Sigmoid colon (tissue), 4 donors: ENCODE results near the gene TCEAL3.

Source experiments
- POLR2A ChIP-seq, 2 donors: fragments of 450-650 bp; IDR thresholded peaks; one replicate each; pipeline ENCODE4 v1.6.1; 2016; ENCODE audit warnings: antibody characterized with exemption in 2 of 2, mild to moderate bottlenecking in 2 of 2, moderate library complexity in 2 of 2
- POLR2AphosphoS5 ChIP-seq, 4 donors: sonication (generic); formaldehyde crosslinking; IDR thresholded peaks; one replicate each; pipeline ENCODE4 v1.6.1; 2017; ENCODE audit warnings: antibody characterized with exemption in 4 of 4
- TF ChIP-seq, protein P1 (sequence below), 4 experiments: fragments of 450-650 bp in 3 of 4; fragments of 200-600 bp in 1 of 4; IDR thresholded peaks; one replicate each; pipeline ENCODE4 v1.5.1; 2016 to 2019; ENCODE audit warnings: antibody characterized with exemption in 4 of 4, mild to moderate bottlenecking in 3 of 4, moderate library complexity in 2 of 4

DNA sequence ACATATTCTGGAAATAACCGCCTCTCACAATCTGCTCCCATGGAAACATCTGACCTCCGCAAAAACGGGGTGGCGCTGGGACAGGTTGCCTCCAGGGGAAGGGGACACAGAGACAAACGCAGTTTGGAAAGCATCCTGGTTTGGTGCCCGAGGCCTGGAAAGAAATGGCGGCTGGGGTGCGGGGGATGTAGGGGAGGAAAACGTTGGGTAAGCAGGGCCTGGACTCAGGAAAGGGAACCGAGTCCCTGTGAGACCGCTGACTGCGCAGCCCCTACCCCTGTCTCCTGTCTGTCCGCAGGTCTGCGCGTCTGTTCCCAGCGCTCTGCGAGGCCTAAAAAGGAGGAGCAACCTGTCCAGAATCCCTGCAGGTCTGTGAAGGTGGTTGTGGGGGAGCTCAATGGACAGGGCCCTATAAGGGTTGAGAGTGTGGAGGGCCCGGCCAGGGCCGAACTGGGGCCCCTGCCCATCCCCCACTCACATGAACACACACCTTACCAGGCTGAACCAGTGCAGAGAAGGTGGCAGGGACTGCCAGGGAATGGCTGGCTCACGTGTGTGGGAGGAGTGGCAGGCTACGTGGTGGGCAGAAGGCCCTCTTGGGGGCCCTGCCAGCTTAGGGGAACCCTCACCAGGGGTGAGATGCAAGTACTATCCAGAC, 672 bp downstream of the TCEAL3 start:
- TF ChIP-seq POLR2AphosphoS5 (IDR thresholded peaks at IDR 0.05) (no peak), POLR2A (IDR thresholded peaks at IDR 0.05) (no peak)
- TF ChIP-seq, protein P1, sequence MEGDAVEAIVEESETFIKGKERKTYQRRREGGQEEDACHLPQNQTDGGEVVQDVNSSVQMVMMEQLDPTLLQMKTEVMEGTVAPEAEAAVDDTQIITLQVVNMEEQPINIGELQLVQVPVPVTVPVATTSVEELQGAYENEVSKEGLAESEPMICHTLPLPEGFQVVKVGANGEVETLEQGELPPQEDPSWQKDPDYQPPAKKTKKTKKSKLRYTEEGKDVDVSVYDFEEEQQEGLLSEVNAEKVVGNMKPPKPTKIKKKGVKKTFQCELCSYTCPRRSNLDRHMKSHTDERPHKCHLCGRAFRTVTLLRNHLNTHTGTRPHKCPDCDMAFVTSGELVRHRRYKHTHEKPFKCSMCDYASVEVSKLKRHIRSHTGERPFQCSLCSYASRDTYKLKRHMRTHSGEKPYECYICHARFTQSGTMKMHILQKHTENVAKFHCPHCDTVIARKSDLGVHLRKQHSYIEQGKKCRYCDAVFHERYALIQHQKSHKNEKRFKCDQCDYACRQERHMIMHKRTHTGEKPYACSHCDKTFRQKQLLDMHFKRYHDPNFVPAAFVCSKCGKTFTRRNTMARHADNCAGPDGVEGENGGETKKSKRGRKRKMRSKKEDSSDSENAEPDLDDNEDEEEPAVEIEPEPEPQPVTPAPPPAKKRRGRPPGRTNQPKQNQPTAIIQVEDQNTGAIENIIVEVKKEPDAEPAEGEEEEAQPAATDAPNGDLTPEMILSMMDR (IDR thresholded peaks at IDR 0.05) = no peak
